CD14-positive monocyte (primary cell): ENCODE measurements around the gene TENT5C. TPM values are rescaled to one million over a fixed set of nuclear protein-coding genes. Genes with fewer than 3 reads are reported as not detected.

ENCODE experiments used
- DNase-seq, 3 donors: peaks; one replicate each; pipeline ENCODE4 v3.0.0-alpha.2; 2011 to 2022
- H2AFZ ChIP-seq: 2 replicates; pipeline ENCODE4 v1.6.0; 2012; ENCODE audit warnings: mild to moderate bottlenecking, low read depth, low read length, inconsistent platforms; ENCODE audit not compliant: insufficient read depth, poor library complexity, severe bottlenecking
- H3K27ac ChIP-seq, 2 donors: 1 replicate in 1 of 2; 2 replicates in 1 of 2; pipeline ENCODE4 v1.5.1; 2012 to 2013; ENCODE audit warnings: low read length in 2 of 2, control low read depth in 1 of 2, inconsistent platforms in 1 of 2, low read depth in 1 of 2, mild to moderate bottlenecking in 1 of 2
- H3K27me3 ChIP-seq, 2 donors: one replicate each; pipeline versions ENCODE4 v1.6.0 to v1.6.1; 2011 to 2013; ENCODE audit warnings: low read length in 2 of 2; ENCODE audit not compliant: control insufficient read depth in 2 of 2, insufficient read depth in 2 of 2
- H3K36me3 ChIP-seq, 2 donors: replicated peaks in 1 of 2; 1 replicate in 1 of 2; 2 replicates in 1 of 2; pipeline versions ENCODE4 v1.5.1 to v1.6.1; 2012 to 2013; ENCODE audit warnings: low read length in 2 of 2, control low read depth in 1 of 2, inconsistent platforms in 1 of 2, mild to moderate bottlenecking in 1 of 2; ENCODE audit not compliant: insufficient read depth in 2 of 2, control insufficient read depth in 1 of 2
- H3K4me1 ChIP-seq, 2 donors: 1 replicate in 1 of 2; 2 replicates in 1 of 2; pipeline versions ENCODE4 v1.5.1 to v1.6.1; 2012 to 2013; ENCODE audit warnings: low read length in 2 of 2, control low read depth in 1 of 2, inconsistent platforms in 1 of 2, mild to moderate bottlenecking in 1 of 2, moderate library complexity in 1 of 2; ENCODE audit not compliant: insufficient read depth in 2 of 2, control insufficient read depth in 1 of 2
- H3K4me2 ChIP-seq: replicated peaks from 2 replicates; pipeline ENCODE3; 2012; ENCODE audit warnings: low read length, moderate library complexity, mild to moderate bottlenecking; ENCODE audit not compliant: poor library complexity, severe bottlenecking; ENCODE audit errors: extremely low read depth
- H3K4me3 ChIP-seq, 3 experiments: fragments of 200-600 bp in 1 of 3; sonication (generic) in 1 of 3; replicated peaks in 1 of 3; 1 replicate in 2 of 3; 2 replicates in 1 of 3; pipeline ENCODE4 v1.5.1; 2011 to 2013; ENCODE audit warnings: low read length in 3 of 3, mild to moderate bottlenecking in 3 of 3, control low read depth in 2 of 3, low read depth in 2 of 3, inconsistent platforms in 1 of 3, moderate library complexity in 1 of 3
- H3K79me2 ChIP-seq: 2 replicates; pipeline ENCODE4 v1.6.0; 2012; ENCODE audit warnings: mild to moderate bottlenecking, control low read depth, inconsistent platforms, low read length, moderate library complexity; ENCODE audit not compliant: insufficient read depth
- H3K9ac ChIP-seq: 2 replicates; pipeline ENCODE4 v1.6.0; 2017; ENCODE audit warnings: low read length, mild to moderate bottlenecking; ENCODE audit not compliant: insufficient read depth, poor library complexity, severe bottlenecking
- H3K9me3 ChIP-seq, 2 donors: replicated peaks in 1 of 2; 1 replicate in 1 of 2; 2 replicates in 1 of 2; pipeline versions ENCODE4 v1.5.1 to v1.6.1; 2012 to 2013; ENCODE audit warnings: low read length in 2 of 2, control low read depth in 1 of 2; ENCODE audit not compliant: control insufficient read depth in 1 of 2, insufficient read depth in 1 of 2
- H4K20me1 ChIP-seq: 2 replicates; pipeline ENCODE4 v1.6.0; 2012; ENCODE audit warnings: mild to moderate bottlenecking, low read length, control low read depth, moderate library complexity; ENCODE audit not compliant: insufficient read depth
- H3K27ac Mint-ChIP-seq, 7 donors: one replicate each; pipeline ENCODE4 v1.8.0; 2020; ENCODE audit warnings: mild to moderate bottlenecking in 7 of 7, mixed read lengths in 7 of 7, moderate library complexity in 6 of 7, inconsistent platforms in 2 of 7
- H3K27me3 Mint-ChIP-seq, 3 donors: one replicate each; pipeline ENCODE4 v1.8.0; 2021 to 2022; ENCODE audit warnings: low read depth in 3 of 3, mild to moderate bottlenecking in 3 of 3, mixed read lengths in 3 of 3, moderate library complexity in 3 of 3, inconsistent platforms in 1 of 3
- H3K36me3 Mint-ChIP-seq, 2 donors: one replicate each; pipeline ENCODE4 v1.8.0; 2020; ENCODE audit warnings: mixed read lengths in 2 of 2, inconsistent platforms in 1 of 2, mild to moderate bottlenecking in 1 of 2
- H3K4me1 Mint-ChIP-seq: one replicate; pipeline ENCODE4 v1.8.0; 2020; ENCODE audit warnings: mild to moderate bottlenecking, mixed read lengths
- H3K4me3 Mint-ChIP-seq, 2 donors: one replicate each; pipeline ENCODE4 v1.8.0; 2020; ENCODE audit warnings: mild to moderate bottlenecking in 2 of 2, mixed read lengths in 2 of 2, moderate library complexity in 1 of 2
- H3K9me3 Mint-ChIP-seq, 7 donors: one replicate each; pipeline ENCODE4 v1.8.0; 2020 to 2022; ENCODE audit warnings: mixed read lengths in 7 of 7, mild to moderate bottlenecking in 6 of 7, moderate library complexity in 6 of 7, inconsistent platforms in 2 of 7
- CTCF ChIP-seq: fragments of 200-600 bp; IDR thresholded peaks from one replicate; pipeline ENCODE4 v1.8.0; 2022; ENCODE audit warnings: antibody characterized with exemption, mild to moderate bottlenecking
- WGBS: methylation state at CpG from one replicate; pipeline ENCODE4 v1.1.5; 2013; ENCODE audit warnings: missing lambda C conversion rate; ENCODE audit not compliant: insufficient coverage; 5-methylcytosine and 5-hydroxymethylcytosine counted together
- intact Hi-C, 2 donors: fragments of 100-400 bp; cut with micrococcal nuclease; formaldehyde crosslinking; loops; one replicate each; pipeline versions ENCODE4 v1.15.0 to v1.15.1; 2023
- polyA plus RNA-seq, 3 donors: library from polyadenylated mRNA; depleted of rRNA in 1 of 3; unstranded in 2 of 3; stranded (reverse) in 1 of 3; fragments of 300-500 nt in 2 of 3; fragments of >200 nt in 1 of 3; fragmentation: Illumina TruSeq in 2 of 3; gene quantifications; 1 replicate in 2 of 3; 2 replicates in 1 of 3; pipeline ENCODE4 v1.2.3, GENCODE V29; 2012 to 2021

TENT5C gene
- polyA plus RNA-seq, 3 donors: 0.17 to 0.69 (median 0.27) TPM

GRCh38 chr1:117631359-117632160, 25.7 kb downstream of the TENT5C start:
- Histone ChIP-seq H3K9ac (no peak overlapping the region), H4K20me1 (no peaks in the 10 kb centered on the region), H3K27ac (no peak overlapping the region), H3K79me2 (no peaks in the 10 kb centered on the region), H3K4me2 (no peak overlapping the region), H3K4me1 (no peaks in the 10 kb centered on the region), H3K36me3 (no peaks in the 10 kb centered on the region), H3K27me3 (no peaks in the 10 kb centered on the region), H3K9me3 (no peaks in the 10 kb centered on the region), H3K4me3 (no peak overlapping the region), H2AFZ (no peak overlapping the region)
- Mint-ChIP-seq H3K36me3 (no peaks in the 10 kb centered on the region), H3K27ac (no peak overlapping the region), H3K4me1 (peaks cover 15% of the 10 kb centered on the region), H3K27me3 (peaks cover 1 to 3% (median 2%) of the 10 kb centered on the region in 3 donors), H3K4me3 (no peak overlapping the region), H3K9me3 (peaks cover 0 to 1% (median 0%) of the 10 kb centered on the region in 7 donors)
- no peak for TF ChIP-seq CTCF
- intact Hi-C loops: no loop called here
- no peak for DNase-seq
- WGBS: 93% methylated on average over 2 of the region's 7 CpGs

DNA sequence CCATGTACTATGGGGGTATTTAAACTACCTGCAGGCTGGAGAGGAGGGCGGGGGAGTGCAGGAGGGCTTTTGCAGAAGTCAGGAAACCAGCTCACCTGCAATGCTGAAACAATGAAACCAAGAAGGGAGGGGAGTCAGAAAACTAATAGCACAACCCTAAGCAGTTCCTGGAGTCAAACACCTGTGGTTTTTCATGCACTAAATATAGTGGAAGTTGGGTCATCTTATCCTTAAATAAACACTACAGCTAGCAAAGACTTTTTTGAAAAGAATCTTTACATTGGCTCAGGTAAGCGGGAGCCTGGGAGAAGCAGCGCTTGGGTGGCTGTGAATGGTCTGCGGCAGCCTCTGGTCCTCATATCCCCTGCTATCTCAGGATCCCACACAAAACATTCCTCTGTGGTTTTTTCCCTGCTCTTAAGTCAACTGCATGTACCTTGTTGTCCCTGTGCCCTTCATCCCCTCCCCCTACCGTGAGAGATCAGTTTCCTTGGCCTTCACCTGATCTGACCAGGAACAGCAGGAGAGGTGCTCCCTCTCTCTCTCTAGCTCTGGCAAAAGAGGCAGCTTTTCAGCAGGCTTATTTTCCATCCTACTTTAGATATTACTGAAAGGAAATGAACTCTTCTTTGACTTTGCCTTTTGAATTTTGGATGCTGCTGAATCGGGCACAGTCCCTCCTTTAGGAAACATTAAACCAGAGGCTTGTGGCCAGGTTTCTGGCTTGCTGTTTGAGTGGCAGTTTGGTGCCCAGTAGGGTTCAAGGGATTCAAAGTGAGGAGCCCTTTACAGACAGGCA, 26.6 kb downstream of the TENT5C start:
- Mint-ChIP-seq H3K27ac (no peak overlapping the region), H3K9me3 (peaks cover 0 to 1% (median 0%) of the 10 kb centered on the region in 7 donors), H3K36me3 (no peaks in the 10 kb centered on the region), H3K27me3 (peaks cover 1 to 3% (median 2%) of the 10 kb centered on the region in 3 donors), H3K4me1 (peaks cover 17% of the 10 kb centered on the region), H3K4me3 (no peak overlapping the region)
- H4K20me1 ChIP-seq: no peaks in the 10 kb centered on the region
- no peak for TF ChIP-seq CTCF
- no peaks in the 10 kb centered on the region for H3K27me3 ChIP-seq
- H3K4me3 ChIP-seq: no peak overlapping the region
- no peak overlapping the region for H3K4me2 ChIP-seq
- intact Hi-C loops: no loop called here
- no peak for DNase-seq
- H3K27ac ChIP-seq: no peak overlapping the region
- H3K36me3 ChIP-seq: no peaks in the 10 kb centered on the region
- H3K9ac ChIP-seq: no peak overlapping the region
- WGBS: no CpG with 5 or more reads among the region's 6 CpGs
- no peaks in the 10 kb centered on the region for H3K4me1 ChIP-seq
- no peaks in the 10 kb centered on the region for H3K79me2 ChIP-seq
- H3K9me3 ChIP-seq: no peaks in the 10 kb centered on the region
- no peak overlapping the region for H2AFZ ChIP-seq
